ENCODE results near the gene PAM16. TPM values are rescaled to one million over a fixed set of nuclear protein-coding genes. Genes with fewer than 3 reads are reported as not detected.

Gene PAM16
- total and polyA plus RNA-seq, 9 of the 15 experiments (the other 6 are each of a cell fraction or from before 2014, with no cell fraction given), result 38.7 to 273 (median 79.3) TPM

DNA sequence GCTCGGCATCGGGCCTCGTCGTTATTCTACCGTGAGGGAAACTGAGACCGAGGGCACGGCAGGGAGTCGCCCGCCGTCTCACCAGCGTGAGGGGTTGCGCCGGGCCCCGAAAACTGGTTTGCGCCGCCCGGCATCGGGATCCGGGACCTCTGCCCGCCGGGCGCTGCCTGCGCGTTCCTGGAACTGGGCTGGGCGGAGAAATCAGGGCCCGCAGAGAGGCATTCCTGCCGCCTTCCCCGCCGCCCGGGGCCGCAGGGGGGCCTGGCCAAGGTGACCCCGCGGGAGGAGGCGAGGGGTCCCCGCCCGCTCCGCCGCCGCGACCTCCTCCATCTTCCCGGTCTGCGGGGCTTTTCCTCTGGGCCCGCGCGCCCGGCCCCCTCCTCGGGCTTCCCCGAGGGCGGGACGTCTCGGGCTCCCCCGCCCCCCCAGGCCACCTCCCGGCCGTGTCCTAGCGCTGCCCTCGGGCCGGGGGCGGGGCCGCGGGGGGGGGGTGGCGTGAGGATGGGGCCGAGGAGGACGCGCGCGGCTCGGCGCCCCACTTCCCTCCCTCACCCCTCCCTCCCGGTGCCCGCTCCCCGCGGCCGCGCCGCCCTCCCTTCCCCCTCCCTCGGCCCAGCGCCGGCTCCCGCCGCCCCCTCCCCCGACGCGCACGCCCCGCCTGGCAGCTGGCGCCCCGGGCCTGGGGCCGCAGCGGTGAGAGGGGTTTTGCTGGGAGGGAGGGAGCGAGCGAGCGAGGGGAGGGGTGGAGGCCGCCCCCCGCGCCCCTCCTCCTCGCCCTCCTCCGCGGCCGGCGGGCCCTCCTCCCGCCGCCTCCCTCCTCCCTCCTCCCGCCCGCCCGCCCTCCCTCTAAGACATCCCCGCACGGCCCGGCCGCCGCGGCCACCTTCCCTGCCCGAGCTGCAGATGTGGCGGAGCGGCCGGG is 35.7 kb downstream of the PAM16 start, which contains the start of gene GLIS2 (continued):
- TF ChIP-seq, protein P1, sequence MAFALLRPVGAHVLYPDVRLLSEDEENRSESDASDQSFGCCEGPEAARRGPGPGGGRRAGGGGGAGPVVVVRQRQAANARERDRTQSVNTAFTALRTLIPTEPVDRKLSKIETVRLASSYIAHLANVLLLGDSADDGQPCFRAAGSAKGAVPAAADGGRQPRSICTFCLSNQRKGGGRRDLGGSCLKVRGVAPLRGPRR (CRISPR knock-in tag; IDR thresholded peaks at IDR 0.05), result no peak
- TF ChIP-seq SRSF3 (IDR thresholded peaks at IDR 0.05; ENCODE audit: insufficient read depth, low read length) (no peak), FIP1L1 (IDR thresholded peaks at IDR 0.05; ENCODE audit: low read depth, low read length, poor library complexity, severe bottlenecking) (peak; percentile 29), CREB3 (tag; conservative IDR thresholded peaks at IDR 0.05; ENCODE audit: low read depth) (no peak), XRCC5 (IDR thresholded peaks at IDR 0.05; ENCODE audit: low read depth, low read length) (no peak), CXXC5 (CRISPR knock-in tag; IDR thresholded peaks at IDR 0.05) (peak; percentile 58), ZNF511 (CRISPR knock-in tag; IDR thresholded peaks at IDR 0.05) (no peak), KAT7 (CRISPR knock-in tag; IDR thresholded peaks at IDR 0.05; ENCODE audit: borderline replicate concordance) (no peak), ZNF165 (CRISPR knock-in tag; IDR thresholded peaks at IDR 0.05; ENCODE audit: borderline replicate concordance) (no peak), GABPA (tag; conservative IDR thresholded peaks at IDR 0.05; ENCODE audit: low read depth) (0 out of 2 replicates have a peak, but pooled peaks have one; percentile 23), CHD1 (IDR thresholded peaks at IDR 0.05; ENCODE audit: low read length) (no peak), EP400 (IDR thresholded peaks at IDR 0.05) (no peak), ZNF134 (CRISPR knock-in tag; conservative IDR thresholded peaks at IDR 0.05) (no peak), NR2C2 (CRISPR knock-in tag; IDR thresholded peaks at IDR 0.05) (no peak), NR2C2 (tag; IDR thresholded peaks at IDR 0.05) (0 out of 2 replicates have a peak, but pooled peaks have one; percentile 10), ZFP30 (CRISPR knock-in tag; IDR thresholded peaks at IDR 0.05; ENCODE audit: borderline replicate concordance) (no peak), PHF21A (IDR thresholded peaks at IDR 0.05; ENCODE audit: borderline replicate concordance, low read depth) (peak; percentile 78; the same call in 1 of the 2 replicates), FOXP1 (CRISPR knock-in tag; IDR thresholded peaks at IDR 0.05) (no peak), ESRRB (CRISPR knock-in tag; IDR thresholded peaks at IDR 0.05; ENCODE audit: borderline replicate concordance) (no peak), GABPB1 (CRISPR knock-in tag; IDR thresholded peaks at IDR 0.05) (no peak; the same call in 1 of the 2 replicates), SUPT5H (IDR thresholded peaks at IDR 0.05) (no peak), FOXM1 (IDR thresholded peaks at IDR 0.05; ENCODE audit: low read depth) (no peak), FOXM1 (CRISPR knock-in tag; IDR thresholded peaks at IDR 0.05; ENCODE audit: low read depth) (no peak), RBFOX2 (IDR thresholded peaks at IDR 0.05; ENCODE audit: low read depth, low read length) (peak; percentile 41), SMAD4 (CRISPR knock-in tag; conservative IDR thresholded peaks at IDR 0.05) (0 out of 2 replicates have a peak, but pooled peaks have one; percentile 44), NRF1 (conservative IDR thresholded peaks at IDR 0.05 in 1 of 2, IDR thresholded peaks at IDR 0.05 in 1 of 2) (peak; percentile 3 to 43; a peak in 2 of 4 replicates)
- TF ChIP-seq, protein P2, sequence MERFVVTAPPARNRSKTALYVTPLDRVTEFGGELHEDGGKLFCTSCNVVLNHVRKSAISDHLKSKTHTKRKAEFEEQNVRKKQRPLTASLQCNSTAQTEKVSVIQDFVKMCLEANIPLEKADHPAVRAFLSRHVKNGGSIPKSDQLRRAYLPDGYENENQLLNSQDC (CRISPR knock-in tag; IDR thresholded peaks at IDR 0.05), result no peak

Data from K562 (cell line).